GM12891 (cell line): ENCODE results near the gene PFKFB3.

ENCODE experiments used
- DNase-seq: peaks from one replicate; pipeline ENCODE4 v3.0.0; 2011; ENCODE audit warnings: low spot score; ENCODE audit not compliant: insufficient read length
- FAIRE-seq: peaks from 2 replicates; lab custom pipeline; 2011; peaks lifted over from hg19 to GRCh38; lab: Jason Lieb, UNC
- PAX5 ChIP-seq: IDR thresholded peaks from 2 replicates; pipeline ENCODE4 v1.6.1; 2011; ENCODE audit warnings: low read length, moderate library complexity, mild to moderate bottlenecking; ENCODE audit not compliant: insufficient read depth, severe bottlenecking
- POLR2A ChIP-seq: IDR thresholded peaks from 2 replicates; pipeline ENCODE4 v1.6.1; 2011; ENCODE audit warnings: low read depth, low read length, control low read depth
- POLR2AphosphoS5 ChIP-seq: IDR thresholded peaks from 2 replicates; pipeline ENCODE4 v1.6.1; 2011; ENCODE audit warnings: low read depth, low read length, control low read depth
- POU2F2 ChIP-seq: IDR thresholded peaks from 2 replicates; pipeline ENCODE4 v1.6.1; 2011; ENCODE audit warnings: low read depth, mild to moderate bottlenecking, control low read depth, low read length, moderate library complexity
- SPI1 ChIP-seq: IDR thresholded peaks from 2 replicates; pipeline ENCODE4 v1.6.1; 2011; ENCODE audit warnings: low read depth, low read length, control low read depth
- TAF1 ChIP-seq: IDR thresholded peaks from 2 replicates; pipeline ENCODE4 v1.6.1; 2011; ENCODE audit warnings: low read depth, low read length, control low read depth

Gene PFKFB3

DNA sequence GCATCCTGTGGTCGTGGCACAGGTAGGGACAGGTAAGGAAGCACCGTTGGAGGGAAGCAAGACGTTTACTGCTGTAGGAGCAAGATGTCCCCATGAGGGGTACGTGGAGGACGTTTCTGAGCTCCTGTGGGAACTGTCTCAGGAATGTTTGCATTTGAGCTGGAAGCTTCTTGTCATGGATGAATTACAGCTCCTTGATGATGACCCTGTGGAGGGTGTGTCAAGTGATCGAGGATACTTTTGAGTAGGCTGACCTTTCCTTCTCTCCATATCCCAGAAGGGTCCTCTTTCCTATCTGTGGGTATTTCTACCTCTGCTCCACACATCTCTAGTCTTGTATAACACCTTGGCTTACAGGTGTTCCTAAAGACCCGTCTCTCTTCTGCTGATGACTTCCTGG lies 94.8 kb downstream of the PFKFB3 start:
- DNase-seq (no peak), FAIRE-seq (peak; percentile 56)
- no peak for TF ChIP-seq POLR2A
- TF ChIP-seq SPI1: no peak
- TF ChIP-seq POLR2AphosphoS5: no peak
- no peak for TF ChIP-seq PAX5
- TF ChIP-seq TAF1: no peak
- no peak for TF ChIP-seq POU2F2

DNA sequence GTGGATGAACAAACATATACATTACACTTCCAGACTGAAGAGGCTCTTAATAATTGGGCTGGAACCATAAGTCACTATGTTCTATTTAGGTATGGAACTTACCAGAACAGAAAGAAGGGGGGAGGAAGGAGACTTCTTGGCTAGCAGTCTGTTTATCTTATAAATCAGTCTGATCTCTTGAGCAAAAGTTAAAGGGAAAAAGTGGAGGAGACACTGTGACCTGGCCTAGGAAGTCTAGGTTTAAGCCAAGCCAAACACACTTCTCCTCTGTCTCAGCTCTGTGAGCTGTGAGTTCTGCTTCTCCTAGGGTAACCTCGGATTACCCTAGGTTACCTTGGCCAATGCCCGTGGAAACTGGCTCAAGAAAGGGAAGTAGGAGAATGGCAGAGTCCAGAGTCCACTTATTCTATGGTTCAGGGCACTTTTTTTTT lies 95.2 kb downstream of the PFKFB3 start:
- DNase-seq (no peak), FAIRE-seq (no peak)
- TF ChIP-seq SPI1 (0 out of 2 replicates have a peak, but pooled peaks have one; percentile 2), POLR2A (no peak), POU2F2 (no peak)

DNA sequence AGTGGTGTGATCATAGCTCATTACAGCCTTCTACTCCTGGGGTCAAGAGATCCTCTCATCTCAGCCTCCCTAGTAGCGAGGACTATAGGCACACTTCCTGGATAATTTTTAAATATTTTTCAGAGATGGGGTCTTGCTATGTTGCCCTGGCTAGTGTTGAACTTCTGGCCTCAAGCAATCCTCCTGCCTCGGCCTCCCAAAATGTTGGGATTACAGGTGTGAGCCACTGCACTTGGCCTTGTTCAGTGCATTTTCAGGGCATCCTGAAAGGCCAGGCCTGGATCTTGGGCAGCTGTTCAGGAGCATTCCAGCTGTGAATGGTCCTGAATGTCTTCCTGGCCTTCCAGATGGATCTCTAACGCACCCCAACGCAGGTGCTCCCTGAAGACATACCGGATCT lies 95.7 kb downstream of the PFKFB3 start:
- FAIRE-seq (no peak), DNase-seq (no peak)
- TF ChIP-seq SPI1 (no peak), TAF1 (no peak), PAX5 (no peak), POLR2AphosphoS5 (no peak), POLR2A (no peak), POU2F2 (no peak)

DNA sequence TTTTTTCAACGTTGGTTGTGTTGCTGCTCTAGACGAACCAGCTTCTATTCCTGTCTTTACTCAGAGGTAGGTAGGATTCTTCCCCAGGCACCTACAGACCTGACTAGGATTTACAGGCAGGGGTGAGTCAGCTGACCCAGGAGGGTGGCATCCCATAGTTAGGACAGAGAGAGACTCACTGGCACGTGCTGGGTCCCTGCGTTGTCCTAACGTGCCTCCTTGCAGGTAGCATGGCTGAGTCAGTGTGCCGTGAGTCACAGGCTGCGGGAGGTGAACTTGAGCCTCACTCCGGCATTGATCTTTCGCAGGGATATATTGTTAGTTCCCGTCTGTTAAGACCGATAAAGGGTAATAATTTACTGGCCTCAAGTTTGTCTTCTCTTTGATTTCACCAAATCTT lies 96.5 kb downstream of the PFKFB3 start:
- peak; percentile 5 for FAIRE-seq
- no peak for TF ChIP-seq POU2F2
- 0 out of 2 replicates have a peak, but pooled peaks have one; percentile 32 for TF ChIP-seq POLR2AphosphoS5
- no peak for DNase-seq

DNA sequence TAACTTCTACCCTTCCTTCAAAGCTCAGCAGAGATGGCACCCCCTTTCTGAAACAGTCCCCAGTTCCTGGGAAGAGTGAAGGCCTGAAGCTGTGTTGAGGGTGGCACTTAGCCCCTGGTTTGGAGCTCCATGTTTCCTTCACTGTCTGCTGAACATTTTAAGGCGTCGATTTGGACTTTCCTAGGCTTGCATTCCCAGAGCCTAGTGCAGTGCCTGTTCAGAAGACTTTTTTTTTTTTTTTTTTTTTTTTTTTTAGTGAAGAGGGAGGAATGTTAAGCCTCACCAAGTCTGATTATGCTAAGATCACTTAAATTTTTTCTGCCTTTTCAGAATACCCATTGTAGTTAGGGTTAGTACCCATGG lies 97.0 kb downstream of the PFKFB3 start:
- DNase-seq (no peak), FAIRE-seq (no peak)
- TF ChIP-seq POLR2A: no peak

DNA sequence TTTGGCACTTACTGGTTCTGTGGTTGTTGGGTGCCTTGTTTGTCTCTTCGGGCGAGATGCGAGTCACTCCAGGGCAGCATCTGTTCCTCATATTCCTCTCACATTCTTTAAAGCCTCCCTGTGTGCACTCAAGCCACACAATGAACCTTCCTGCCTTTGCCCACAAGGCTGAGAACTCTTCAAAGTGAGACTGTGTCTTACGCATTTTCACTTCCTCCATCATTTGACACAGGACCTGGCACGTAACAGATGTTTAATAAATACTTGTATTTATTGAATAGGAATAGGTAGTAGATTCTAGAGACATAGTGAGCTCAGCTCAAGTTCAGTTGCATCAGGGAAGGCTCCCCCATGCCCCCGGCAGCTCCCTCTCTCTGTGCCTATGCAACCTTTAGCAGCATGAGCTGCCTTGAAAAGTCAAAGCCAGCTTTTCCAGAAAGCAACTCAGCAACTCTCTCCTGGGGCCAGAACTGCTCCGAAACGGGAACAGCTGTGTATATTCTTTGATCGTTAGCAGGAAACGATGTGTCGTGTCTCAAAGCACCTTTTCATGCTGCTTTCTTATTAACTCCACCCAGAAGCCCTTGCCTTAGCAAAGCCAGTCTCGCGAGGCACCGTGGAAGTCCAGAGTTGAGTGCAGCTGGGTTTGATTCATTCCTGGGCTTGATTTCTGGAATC lies 97.5 kb downstream of the PFKFB3 start:
- TF ChIP-seq TAF1 (no peak; the same call in 1 of the 2 replicates), POLR2A (peak; percentile 51; the same call in 1 of the 2 replicates), SPI1 (peak; percentile 94), PAX5 (peak; percentile 97), POU2F2 (peak; percentile 56; the same call in 1 of the 2 replicates), POLR2AphosphoS5 (peak; percentile 43; the same call in 1 of the 2 replicates)
- FAIRE-seq (peak; percentile 97), DNase-seq (peak; percentile 25)

DNA sequence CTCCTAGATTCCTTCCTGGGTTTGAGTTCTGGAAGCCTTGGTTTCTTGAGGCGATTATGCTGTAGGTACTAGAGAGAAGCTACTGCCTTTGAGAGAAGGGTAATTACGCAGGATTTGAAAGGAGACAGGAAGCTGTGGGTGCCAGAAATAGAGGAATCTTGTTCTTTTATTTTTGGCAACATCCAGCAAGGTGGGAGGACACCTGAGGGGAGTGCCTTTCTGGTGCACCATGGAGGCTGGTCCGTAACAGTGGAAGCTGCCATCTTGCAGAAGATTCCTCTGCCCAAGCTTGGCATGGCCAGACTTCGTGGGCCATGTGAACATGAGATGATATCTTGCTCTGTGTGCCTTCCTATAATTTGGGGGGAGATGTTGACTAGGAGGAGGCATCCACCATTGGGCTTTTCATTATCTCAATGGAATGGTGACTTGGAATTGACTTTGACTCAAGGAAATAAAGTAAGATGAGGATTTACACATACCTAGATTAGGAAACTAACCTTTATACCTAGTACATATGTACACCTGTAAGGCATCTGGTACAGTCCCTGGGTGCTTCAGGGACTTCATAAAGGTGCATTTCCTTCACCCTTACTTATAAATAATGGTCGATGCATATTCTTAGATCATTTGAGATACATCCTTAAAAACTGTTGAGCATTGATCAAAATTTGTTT lies 98.2 kb downstream of the PFKFB3 start:
- DNase-seq (no peak), FAIRE-seq (peak; percentile 50)
- no peak for TF ChIP-seq POU2F2
- no peak for TF ChIP-seq POLR2A
- TF ChIP-seq PAX5: no peak
- TF ChIP-seq SPI1: no peak
- no peak for TF ChIP-seq TAF1
- TF ChIP-seq POLR2AphosphoS5: no peak

DNA sequence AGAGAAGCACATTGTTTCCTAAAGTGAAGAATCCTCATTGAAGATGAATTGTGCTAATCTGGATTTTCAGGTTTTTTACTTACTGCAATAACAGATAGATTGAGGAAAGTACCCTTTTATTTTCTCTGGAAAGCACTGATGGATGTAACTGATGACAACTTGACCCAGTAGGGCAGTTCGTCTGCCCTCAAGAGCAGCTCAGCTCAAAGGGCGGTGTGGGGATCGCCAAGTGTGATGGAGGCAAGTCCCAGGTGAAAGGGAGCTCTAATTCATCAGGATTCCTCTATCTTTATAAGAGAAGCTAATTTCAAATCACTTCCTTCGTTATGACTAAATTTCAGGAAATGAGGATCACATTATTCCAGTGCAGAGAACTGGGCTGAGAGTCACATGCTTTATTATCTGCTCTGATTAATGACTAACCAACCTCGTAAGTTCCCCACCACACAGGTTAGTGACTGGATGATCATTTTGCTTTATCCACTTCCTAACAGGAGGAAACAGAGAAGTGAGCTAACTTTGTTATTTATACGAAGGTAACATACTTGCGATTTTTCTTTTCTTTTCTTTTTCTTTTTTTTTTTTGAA lies 98.8 kb downstream of the PFKFB3 start:
- no peak for TF ChIP-seq SPI1
- no peak for TF ChIP-seq POLR2A
- TF ChIP-seq POU2F2: no peak
- TF ChIP-seq PAX5: no peak
- no peak for TF ChIP-seq TAF1
- no peak for TF ChIP-seq POLR2AphosphoS5
- FAIRE-seq: peak; percentile 23
- DNase-seq: no peak
